ENCODE data around the gene TRHDE.

Gene TRHDE, protein sequence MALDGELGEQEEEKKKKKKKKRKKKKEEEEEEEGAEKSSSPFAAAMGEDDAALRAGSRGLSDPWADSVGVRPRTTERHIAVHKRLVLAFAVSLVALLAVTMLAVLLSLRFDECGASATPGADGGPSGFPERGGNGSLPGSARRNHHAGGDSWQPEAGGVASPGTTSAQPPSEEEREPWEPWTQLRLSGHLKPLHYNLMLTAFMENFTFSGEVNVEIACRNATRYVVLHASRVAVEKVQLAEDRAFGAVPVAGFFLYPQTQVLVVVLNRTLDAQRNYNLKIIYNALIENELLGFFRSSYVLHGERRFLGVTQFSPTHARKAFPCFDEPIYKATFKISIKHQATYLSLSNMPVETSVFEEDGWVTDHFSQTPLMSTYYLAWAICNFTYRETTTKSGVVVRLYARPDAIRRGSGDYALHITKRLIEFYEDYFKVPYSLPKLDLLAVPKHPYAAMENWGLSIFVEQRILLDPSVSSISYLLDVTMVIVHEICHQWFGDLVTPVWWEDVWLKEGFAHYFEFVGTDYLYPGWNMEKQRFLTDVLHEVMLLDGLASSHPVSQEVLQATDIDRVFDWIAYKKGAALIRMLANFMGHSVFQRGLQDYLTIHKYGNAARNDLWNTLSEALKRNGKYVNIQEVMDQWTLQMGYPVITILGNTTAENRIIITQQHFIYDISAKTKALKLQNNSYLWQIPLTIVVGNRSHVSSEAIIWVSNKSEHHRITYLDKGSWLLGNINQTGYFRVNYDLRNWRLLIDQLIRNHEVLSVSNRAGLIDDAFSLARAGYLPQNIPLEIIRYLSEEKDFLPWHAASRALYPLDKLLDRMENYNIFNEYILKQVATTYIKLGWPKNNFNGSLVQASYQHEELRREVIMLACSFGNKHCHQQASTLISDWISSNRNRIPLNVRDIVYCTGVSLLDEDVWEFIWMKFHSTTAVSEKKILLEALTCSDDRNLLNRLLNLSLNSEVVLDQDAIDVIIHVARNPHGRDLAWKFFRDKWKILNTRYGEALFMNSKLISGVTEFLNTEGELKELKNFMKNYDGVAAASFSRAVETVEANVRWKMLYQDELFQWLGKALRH

DNA sequence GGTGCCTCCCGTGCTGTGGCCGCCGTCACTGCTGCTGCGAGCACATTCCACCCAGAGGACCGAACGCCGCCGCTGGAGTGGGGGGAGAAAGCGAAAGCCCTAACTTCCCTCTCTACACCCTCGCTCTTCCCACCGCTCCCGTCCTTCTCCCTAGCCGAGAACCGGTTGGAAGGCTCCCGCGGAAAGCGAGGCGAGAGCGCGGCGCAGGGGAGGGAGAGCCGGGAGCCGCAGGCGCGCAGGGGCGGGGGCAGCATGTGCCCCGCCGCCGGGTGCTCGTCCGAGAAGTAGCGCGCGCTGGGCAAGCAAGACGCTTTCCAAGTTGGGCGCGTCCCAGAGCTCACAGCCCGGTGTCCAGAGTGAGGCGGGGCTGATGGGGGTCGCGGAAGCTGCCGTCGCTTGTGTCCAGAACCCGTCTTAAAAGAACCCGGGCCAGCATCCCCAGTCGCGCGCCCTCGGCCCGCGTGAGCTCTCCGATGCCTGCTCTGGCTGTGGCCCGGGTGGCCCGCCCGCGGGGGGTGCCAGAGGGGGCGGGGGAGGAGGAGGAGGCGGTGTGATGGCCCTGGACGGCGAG lies at the start of gene TRHDE:
TRHDE (plus strand) TSS at position 280 of the 571 bp plus-strand sequence; CDS start at position 554, 274 bp downstream.
- Histone ChIP-seq H3K4me3 (peak within 1 kb of the TSS; percentile 31 to 54 (median 39)), H3K27ac (peak within 1 kb of the TSS in 8 of 21 experiments; percentile 2 to 74 (median 44))

DNA sequence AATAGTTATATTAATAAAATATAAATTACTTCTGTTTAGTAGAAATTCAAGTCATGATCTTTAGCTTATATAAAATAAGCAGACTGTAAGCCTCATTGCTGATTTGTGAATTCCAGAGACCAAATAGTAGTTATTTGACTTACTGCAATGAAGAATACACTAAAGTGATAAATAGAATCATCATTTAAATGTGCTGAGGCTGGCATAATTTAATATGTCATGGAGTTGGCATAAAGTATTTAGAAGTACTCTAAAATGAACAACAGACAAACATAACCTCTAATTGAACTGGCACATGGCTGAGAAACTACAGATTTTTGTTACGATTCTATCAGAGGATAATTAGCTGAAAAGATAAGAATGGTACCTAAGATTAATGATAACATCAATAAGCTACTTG lies 45.7 kb upstream of the TRHDE start:
- H3K27ac ChIP-seq = no peak overlapping the region
- no peak overlapping the region for H3K4me3 ChIP-seq

DNA sequence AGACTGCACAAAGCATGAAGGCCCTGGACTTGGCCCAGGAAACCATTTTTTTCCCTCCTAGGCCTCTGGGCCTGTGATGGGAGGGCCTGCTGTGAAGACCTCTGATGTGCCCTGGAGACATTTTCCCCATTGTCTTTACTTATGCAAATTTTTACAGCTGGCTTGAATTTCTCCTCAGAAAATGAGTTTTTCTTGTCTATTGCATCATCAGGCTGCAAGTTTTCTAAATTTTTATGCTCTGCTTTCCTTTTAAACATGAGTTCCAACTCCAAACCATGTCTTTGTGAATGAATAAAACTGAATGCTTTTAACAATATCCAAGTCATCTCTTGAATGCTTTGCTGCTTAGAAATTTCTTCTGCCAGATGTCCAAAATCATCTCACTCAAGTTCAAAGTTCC lies 43.7 kb upstream of the TRHDE start:
- Histone ChIP-seq H3K4me3 (no peak overlapping the region), H3K27ac (no peak overlapping the region)

DNA sequence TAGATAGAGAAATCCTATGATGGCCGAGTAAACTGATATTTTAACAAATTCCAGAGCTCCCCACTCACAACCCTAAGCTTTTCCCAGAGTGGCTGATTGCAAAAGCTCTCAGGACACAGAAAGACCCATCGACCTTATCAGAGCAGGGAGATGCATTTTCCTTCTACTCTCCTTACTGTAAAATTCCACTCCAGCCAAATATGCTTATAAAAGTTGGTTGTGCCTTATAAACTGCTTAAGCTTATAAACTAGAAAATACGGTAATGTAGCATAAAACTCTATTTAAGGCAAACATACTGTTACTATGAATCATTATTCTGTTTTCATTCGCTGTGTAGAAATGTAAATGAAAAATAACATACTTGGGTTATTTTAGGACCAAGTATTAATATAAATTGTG lies 41.6 kb upstream of the TRHDE start:
- Histone ChIP-seq H3K4me3 (no peak overlapping the region), H3K27ac (no peak overlapping the region)

DNA sequence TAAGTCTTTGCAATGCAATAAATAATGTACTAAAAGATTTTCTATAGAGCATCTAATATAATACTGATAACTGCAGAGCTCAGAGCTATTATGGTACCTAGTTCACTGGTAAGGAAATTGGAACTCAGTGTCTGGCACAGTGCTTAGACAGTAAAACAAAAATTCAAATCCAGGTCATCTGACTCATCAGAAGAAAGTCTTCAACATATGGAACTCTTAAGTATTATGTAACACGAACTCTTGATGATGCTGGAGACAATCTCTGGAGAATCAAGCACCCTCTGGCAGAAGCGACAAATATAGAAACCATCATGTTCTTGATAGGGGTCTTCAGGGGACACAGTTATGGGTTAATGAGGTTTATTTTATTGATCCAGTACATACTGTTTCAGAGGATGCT lies 37.3 kb upstream of the TRHDE start:
- Histone ChIP-seq H3K27ac (no peak overlapping the region), H3K4me3 (no peak overlapping the region)

DNA sequence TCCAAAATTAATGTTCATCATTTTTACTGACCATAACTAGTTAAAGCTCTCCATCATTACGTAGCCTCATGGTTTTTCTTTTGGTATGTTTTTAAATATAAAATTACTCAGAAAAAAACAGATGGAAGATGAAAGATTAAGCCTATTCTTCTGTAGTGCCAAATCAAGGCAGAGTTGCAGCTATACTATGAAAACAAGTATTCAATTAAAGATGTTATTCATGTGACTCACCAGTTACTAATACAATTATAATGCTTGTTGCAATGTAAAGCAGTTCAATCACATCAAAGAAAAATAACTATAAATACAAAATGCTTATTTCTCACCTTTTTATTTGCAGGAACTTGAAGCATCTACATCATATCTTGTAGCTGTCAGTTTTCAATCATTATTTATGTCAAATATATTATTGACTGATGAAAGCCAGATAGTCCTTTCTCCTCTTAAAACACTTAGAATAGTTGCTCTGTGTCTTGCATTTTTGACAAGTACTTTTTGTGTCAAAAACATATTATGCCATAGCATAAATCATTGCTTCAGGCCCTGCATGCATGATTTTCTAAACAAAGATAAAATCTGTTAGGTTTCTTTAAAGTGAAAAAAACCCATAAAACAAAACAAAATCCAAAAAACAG lies 36.0 kb upstream of the TRHDE start:
- Histone ChIP-seq H3K27ac (no peak overlapping the region), H3K4me3 (no peak overlapping the region)

DNA sequence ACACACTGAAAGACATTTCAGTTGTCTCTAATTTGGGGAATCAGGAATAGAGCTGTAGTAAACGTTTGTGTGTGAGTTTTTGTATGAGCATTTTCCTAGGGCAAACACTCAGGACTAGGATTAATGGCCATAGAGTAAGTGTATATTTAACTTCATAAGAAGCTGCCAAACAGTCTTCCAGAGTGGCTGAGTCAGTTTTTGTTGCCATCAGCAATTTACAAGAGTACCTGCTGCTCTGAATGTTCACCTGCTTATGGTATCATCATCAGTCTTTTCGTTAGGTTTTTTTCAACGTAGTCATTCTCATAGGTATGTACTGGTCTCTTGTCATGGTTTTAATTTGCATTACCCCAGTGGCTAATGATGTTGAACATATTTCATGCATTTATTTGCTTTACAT lies 30.6 kb upstream of the TRHDE start:
- Histone ChIP-seq H3K27ac (no peak overlapping the region), H3K4me3 (no peak overlapping the region)

DNA sequence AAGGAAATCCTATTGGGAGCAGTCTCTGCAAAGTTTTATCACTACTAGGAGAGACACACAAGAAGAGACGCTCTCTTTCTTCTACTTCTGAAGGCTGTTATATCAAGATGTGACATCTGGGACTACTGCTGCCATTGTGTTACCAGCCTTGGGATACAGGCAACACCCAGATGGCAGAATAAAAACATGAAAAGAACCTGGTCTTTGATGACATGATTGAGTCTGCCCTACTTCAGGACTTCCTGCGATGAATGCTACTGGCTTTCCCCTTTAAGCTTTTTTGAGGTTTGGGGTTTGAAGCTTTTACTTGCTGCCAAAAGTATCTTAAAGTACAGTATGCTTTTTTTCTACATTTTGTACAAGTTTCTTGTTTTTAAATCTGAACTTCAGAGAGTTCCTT lies 29.2 kb upstream of the TRHDE start:
- H3K4me3 ChIP-seq = no peak overlapping the region
- no peak overlapping the region for H3K27ac ChIP-seq

DNA sequence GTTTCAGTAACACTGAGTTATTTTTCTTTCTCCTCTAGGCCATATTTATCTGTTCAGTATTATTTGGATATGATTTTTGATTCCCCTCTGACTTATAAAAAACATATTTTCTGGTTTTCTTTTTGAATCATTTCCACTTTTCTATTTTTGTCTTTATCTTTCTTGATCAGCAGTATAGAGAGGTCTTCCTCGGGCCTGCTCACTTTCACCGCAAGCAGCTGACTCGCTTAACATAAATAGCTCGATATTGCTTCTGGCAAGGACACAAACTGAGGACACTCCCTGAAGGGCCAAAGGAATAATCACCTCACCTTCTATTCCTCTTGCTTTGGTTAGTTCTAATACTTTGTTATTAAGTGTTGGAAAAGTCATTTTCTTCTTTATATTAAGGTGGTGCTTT lies 25.8 kb upstream of the TRHDE start:
- Histone ChIP-seq H3K4me3 (no peak overlapping the region), H3K27ac (no peak overlapping the region)

- Histone ChIP-seq H3K4me3 (no peak overlapping the region), H3K27ac (no peak overlapping the region)
These were observed 21.8 kb upstream of the TRHDE start for GRCh38 chr12:72250346-72250745.

GRCh38 chr12:72256725-72257124 lies 15.4 kb upstream of the TRHDE start:
- H3K4me3 ChIP-seq = no peak overlapping the region
- no peak overlapping the region for H3K27ac ChIP-seq

- no peak overlapping the region for H3K4me3 ChIP-seq
- H3K27ac ChIP-seq = no peak overlapping the region
These were observed 10.3 kb upstream of the TRHDE start for GRCh38 chr12:72261885-72262284.

GRCh38 chr12:72264548-72265175 lies 7.5 kb upstream of the TRHDE start:
- H3K4me3 ChIP-seq = no peak overlapping the region
- no peak overlapping the region for H3K27ac ChIP-seq

GRCh38 chr12:72267974-72268373 lies 4.2 kb upstream of the TRHDE start:
- Histone ChIP-seq H3K27ac (no peak overlapping the region), H3K4me3 (no peak overlapping the region)

GRCh38 chr12:72268386-72268785 lies 3.8 kb upstream of the TRHDE start:
- Histone ChIP-seq H3K4me3 (no peak overlapping the region), H3K27ac (no peak overlapping the region)

- no peak overlapping the region for H3K27ac ChIP-seq
These were observed 2.7 kb upstream of the TRHDE start for GRCh38 chr12:72269491-72269890.

GRCh38 chr12:72270246-72270645 lies 1.9 kb upstream of the TRHDE start:
- H3K4me3 ChIP-seq = peak overlapping the region in 1 of 7 experiments; percentile 1
- no peak overlapping the region for H3K27ac ChIP-seq

More at GRCh38 chr12:72269491-72269890, 2.7 kb upstream of the TRHDE start:
- H3K4me3 ChIP-seq = no peak overlapping the region

GRCh38 chr12:72270961-72271360 lies 1.2 kb upstream of the TRHDE start:
- peak overlapping the region in 1 of 21 experiments; percentile 74 for H3K27ac ChIP-seq
- peak overlapping the region in 2 of 7 experiments; percentile 32 to 54 for H3K4me3 ChIP-seq

DNA sequence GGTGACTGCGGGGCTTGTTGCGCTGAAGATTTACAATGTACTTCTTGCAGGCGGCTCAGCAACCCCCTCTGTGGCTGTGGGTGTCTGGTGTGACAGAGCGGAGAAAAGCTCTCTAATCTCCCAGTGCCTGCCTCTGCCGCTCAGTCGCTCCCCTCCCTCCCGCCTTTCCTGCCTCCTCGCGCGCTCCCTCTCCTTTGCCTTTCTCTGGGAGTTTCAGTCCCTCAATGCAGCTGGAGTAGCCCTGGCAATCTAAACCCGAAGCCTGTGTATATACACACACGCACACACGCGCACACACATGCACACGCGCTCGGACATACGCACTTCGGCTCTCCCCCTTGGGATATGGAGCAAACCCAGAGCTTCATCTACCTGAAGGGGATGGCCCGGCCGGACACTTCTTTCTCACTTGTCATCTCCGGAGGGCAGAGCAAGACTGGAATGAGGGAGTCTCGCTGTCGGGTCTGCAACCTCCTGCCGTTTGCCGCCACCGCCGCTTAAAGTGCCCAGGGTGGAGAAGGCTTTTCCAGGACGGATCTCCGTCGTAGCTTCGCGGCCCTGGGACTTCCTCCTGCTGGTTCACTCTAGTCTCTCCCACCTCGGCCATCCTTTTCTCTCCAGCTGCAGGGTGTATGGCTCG lies 599 bp upstream of the TRHDE start:
- Histone ChIP-seq H3K4me3 (peak overlapping the region; percentile 31 to 54 (median 39)), H3K27ac (peak overlapping the region in 7 of 21 experiments; percentile 2 to 74 (median 51))

Measured in skin epidermis (tissue), 12 donors.